Measurements from ENCODE around the gene EFNB2. TPM values are rescaled to one million over a fixed set of nuclear protein-coding genes. Genes with fewer than 3 reads are reported as not detected.

Gene EFNB2
- total and polyA plus RNA-seq, 4 donors = 2.6 to 6.1 (median 3.4) TPM

DNA sequence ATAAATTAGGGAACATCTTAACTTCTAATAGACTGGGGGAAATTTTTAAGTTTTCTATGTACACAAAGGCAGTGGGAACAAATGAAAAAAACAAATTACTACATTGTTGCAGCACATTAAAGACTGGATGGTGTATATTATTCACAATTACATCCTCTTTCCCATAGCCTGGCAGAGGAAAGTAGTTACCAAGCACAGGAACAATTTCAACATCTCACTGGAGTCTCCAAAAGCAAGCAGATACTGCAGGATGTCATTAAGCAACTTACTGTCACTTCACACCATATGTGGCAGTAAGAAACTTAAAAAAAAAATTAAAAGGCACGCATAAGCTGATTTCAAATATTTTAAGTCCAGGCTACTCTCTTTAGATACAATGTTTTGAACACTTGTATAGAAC is 6.4 kb upstream of the EFNB2 start:
- Histone ChIP-seq H3K27me3 (ENCODE audit: control insufficient read depth in 4 of 4, insufficient read depth in 4 of 4, low read length in 3 of 4) (no peaks in the 10 kb centered on the region), H3K27ac (ENCODE audit: low read depth in 1 of 2, low read length in 2 of 2) (no peak overlapping the region), H3K36me3 (ENCODE audit: control insufficient read depth in 4 of 4, insufficient read depth in 3 of 4, low read depth in 1 of 4, low read length in 3 of 4) (peaks cover 0 to 22% (median 8%) of the 10 kb centered on the region in 4 donors), H3K9ac (ENCODE audit: low read depth in 1 of 2, low read length in 2 of 2) (no peak overlapping the region), H3K4me1 (ENCODE audit: control insufficient read depth in 4 of 4, insufficient read depth in 4 of 4, low read length in 3 of 4) (no peaks in the 10 kb centered on the region), H3K4me3 (ENCODE audit: low read depth in 1 of 3, low read length in 3 of 3) (no peak overlapping the region), H3K9me3 (ENCODE audit: control insufficient read depth in 4 of 4, low read length in 3 of 4) (no peaks in the 10 kb centered on the region)
- no peak for TF ChIP-seq EGR1 (IDR thresholded peaks at IDR 0.05; ENCODE audit: low read depth in 2 of 2)
- no peak for TF ChIP-seq FOXA2 (IDR thresholded peaks at IDR 0.05)
- no peak for TF ChIP-seq JUND (IDR thresholded peaks at IDR 0.05)
- no peak for TF ChIP-seq HNF4A (conservative IDR thresholded peaks at IDR 0.05)
- TF ChIP-seq YY1 (IDR thresholded peaks at IDR 0.05) = no peak
- no peak for DNase-seq (ENCODE audit: low spot score)
- 90% methylated on average over 1 of the region's 1 CpG for WGBS

DNA sequence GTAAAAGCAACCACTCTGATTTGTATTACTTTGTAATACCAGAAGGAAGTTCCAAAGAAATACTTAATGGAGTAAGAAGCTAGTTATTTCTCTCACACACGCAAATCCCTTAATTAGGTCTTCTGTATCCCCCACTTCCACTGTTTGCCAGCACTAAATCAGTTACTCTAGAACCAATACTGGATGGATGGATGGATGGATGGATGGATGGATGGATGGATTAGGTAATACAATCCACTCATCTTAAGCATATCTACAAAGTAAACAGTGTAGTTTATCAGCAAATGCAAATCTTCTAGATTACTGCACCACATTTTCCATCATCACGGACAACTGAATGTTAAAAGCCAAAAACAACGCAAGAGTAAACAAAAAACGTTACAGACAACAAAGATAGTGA is 5.2 kb upstream of the EFNB2 start:
- H3K4me3 ChIP-seq (ENCODE audit: low read depth in 1 of 3, low read length in 3 of 3) = no peak overlapping the region
- DNase-seq (ENCODE audit: low spot score) = no peak
- no peak overlapping the region for H3K9ac ChIP-seq (ENCODE audit: low read depth in 1 of 2, low read length in 2 of 2)
- no peaks in the 10 kb centered on the region for H3K27me3 ChIP-seq (ENCODE audit: control insufficient read depth in 4 of 4, insufficient read depth in 4 of 4, low read length in 3 of 4)
- no peaks in the 10 kb centered on the region for H3K9me3 ChIP-seq (ENCODE audit: control insufficient read depth in 4 of 4, low read length in 3 of 4)
- H3K4me1 ChIP-seq (ENCODE audit: control insufficient read depth in 4 of 4, insufficient read depth in 4 of 4, low read length in 3 of 4) = peaks cover 1 to 10% (median 6%) of the 10 kb centered on the region in 4 donors
- no peak overlapping the region for H3K27ac ChIP-seq (ENCODE audit: low read depth in 1 of 2, low read length in 2 of 2)
- H3K36me3 ChIP-seq (ENCODE audit: control insufficient read depth in 4 of 4, insufficient read depth in 3 of 4, low read depth in 1 of 4, low read length in 3 of 4) = peaks cover 0 to 22% (median 5%) of the 10 kb centered on the region in 4 donors
- TF ChIP-seq HNF4A (conservative IDR thresholded peaks at IDR 0.05) = no peak
- WGBS = 83% methylated on average over 4 of the region's 4 CpGs

- Histone ChIP-seq H3K9me3 (ENCODE audit: control insufficient read depth in 4 of 4, low read length in 3 of 4) (no peaks in the 10 kb centered on the region), H3K36me3 (ENCODE audit: control insufficient read depth in 4 of 4, insufficient read depth in 3 of 4, low read depth in 1 of 4, low read length in 3 of 4) (peaks cover 0 to 9% (median 2%) of the 10 kb centered on the region in 4 donors), H3K4me1 (ENCODE audit: control insufficient read depth in 4 of 4, insufficient read depth in 4 of 4, low read length in 3 of 4) (peaks cover 16 to 33% (median 22%) of the 10 kb centered on the region in 4 donors), H3K27ac (ENCODE audit: low read depth in 1 of 2, low read length in 2 of 2) (no peak overlapping the region), H3K4me3 (ENCODE audit: low read depth in 1 of 3, low read length in 3 of 3) (no peak overlapping the region), H3K9ac (ENCODE audit: low read depth in 1 of 2, low read length in 2 of 2) (no peak overlapping the region), H3K27me3 (ENCODE audit: control insufficient read depth in 4 of 4, insufficient read depth in 4 of 4, low read length in 3 of 4) (peaks cover 0 to under 1% (median 0%) of the 10 kb centered on the region in 4 donors)
- TF ChIP-seq FOXA2 (IDR thresholded peaks at IDR 0.05) (no peak), EGR1 (IDR thresholded peaks at IDR 0.05; ENCODE audit: low read depth in 2 of 2) (no peak), CTCF (IDR thresholded peaks at IDR 0.05; ENCODE audit: low read depth, low read length, missing input control) (no peak), HNF4A (conservative IDR thresholded peaks at IDR 0.05) (no peak), RXRA (IDR thresholded peaks at IDR 0.05) (no peak), MAX (IDR thresholded peaks at IDR 0.05) (no peak), GABPA (IDR thresholded peaks at IDR 0.05 in 1 of 2, conservative IDR thresholded peaks at IDR 0.05 in 1 of 2) (no peak), SP1 (IDR thresholded peaks at IDR 0.05) (no peak), NR2F2 (IDR thresholded peaks at IDR 0.05) (no peak), TAF1 (conservative IDR thresholded peaks at IDR 0.05) (no peak), HNF4G (IDR thresholded peaks at IDR 0.05) (no peak), ZBTB33 (IDR thresholded peaks at IDR 0.05) (no peak), RAD21 (IDR thresholded peaks at IDR 0.05) (no peak), JUND (IDR thresholded peaks at IDR 0.05) (no peak), FOXA1 (IDR thresholded peaks at IDR 0.05) (no peak), ATF3 (IDR thresholded peaks at IDR 0.05) (no peak), YY1 (IDR thresholded peaks at IDR 0.05) (no peak)
- TF ChIP-seq, protein P1, sequence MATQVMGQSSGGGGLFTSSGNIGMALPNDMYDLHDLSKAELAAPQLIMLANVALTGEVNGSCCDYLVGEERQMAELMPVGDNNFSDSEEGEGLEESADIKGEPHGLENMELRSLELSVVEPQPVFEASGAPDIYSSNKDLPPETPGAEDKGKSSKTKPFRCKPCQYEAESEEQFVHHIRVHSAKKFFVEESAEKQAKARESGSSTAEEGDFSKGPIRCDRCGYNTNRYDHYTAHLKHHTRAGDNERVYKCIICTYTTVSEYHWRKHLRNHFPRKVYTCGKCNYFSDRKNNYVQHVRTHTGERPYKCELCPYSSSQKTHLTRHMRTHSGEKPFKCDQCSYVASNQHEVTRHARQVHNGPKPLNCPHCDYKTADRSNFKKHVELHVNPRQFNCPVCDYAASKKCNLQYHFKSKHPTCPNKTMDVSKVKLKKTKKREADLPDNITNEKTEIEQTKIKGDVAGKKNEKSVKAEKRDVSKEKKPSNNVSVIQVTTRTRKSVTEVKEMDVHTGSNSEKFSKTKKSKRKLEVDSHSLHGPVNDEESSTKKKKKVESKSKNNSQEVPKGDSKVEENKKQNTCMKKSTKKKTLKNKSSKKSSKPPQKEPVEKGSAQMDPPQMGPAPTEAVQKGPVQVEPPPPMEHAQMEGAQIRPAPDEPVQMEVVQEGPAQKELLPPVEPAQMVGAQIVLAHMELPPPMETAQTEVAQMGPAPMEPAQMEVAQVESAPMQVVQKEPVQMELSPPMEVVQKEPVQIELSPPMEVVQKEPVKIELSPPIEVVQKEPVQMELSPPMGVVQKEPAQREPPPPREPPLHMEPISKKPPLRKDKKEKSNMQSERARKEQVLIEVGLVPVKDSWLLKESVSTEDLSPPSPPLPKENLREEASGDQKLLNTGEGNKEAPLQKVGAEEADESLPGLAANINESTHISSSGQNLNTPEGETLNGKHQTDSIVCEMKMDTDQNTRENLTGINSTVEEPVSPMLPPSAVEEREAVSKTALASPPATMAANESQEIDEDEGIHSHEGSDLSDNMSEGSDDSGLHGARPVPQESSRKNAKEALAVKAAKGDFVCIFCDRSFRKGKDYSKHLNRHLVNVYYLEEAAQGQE (IDR thresholded peaks at IDR 0.05) = no peak
- 48% methylated on average over 3 of the region's 3 CpGs for WGBS
- DNase-seq (ENCODE audit: low spot score) = no peak
These were observed 2.1 kb upstream of the EFNB2 start for GRCh38 chr13:106537521-106537920.

All from liver (tissue), 9 donors.